Stimulated activated CD8-positive, alpha-beta memory T cell treated with anti-CD3 and anti-CD28 coated beads, Interleukin-7, amount 100 ng/mL, for 24 hours (primary cell): Measurements from ENCODE around the gene KLHL30.
"Not testable (repeated sequence)": the region's sequence is repeated elsewhere in the genome, so short reads cannot be mapped to it uniquely, and the experiment has no call there.

Source experiments
- DNase-seq: peaks from one replicate; pipeline ENCODE4 v3.0.0-alpha.2; 2020; ENCODE audit warnings: low read depth

Gene KLHL30

GRCh38 chr2:238102865-238103264 lies 35.6 kb upstream of the KLHL30 start:
- DNase-seq = no peak

- no peak for DNase-seq
Measured at GRCh38 chr2:238103465-238104225, 34.8 kb upstream of the KLHL30 start.

- DNase-seq = no peak
Measured at GRCh38 chr2:238104226-238104690, 34.2 kb upstream of the KLHL30 start.

GRCh38 chr2:238104691-238105371 lies 33.6 kb upstream of the KLHL30 start:
- no peak for DNase-seq

GRCh38 chr2:238105506-238106338 lies 32.7 kb upstream of the KLHL30 start:
- no peak for DNase-seq

GRCh38 chr2:238106339-238106697 lies 32.1 kb upstream of the KLHL30 start:
- DNase-seq = no peak

- DNase-seq = no peak
Measured at GRCh38 chr2:238106698-238107524, 31.6 kb upstream of the KLHL30 start.

GRCh38 chr2:238107525-238108422 lies 30.7 kb upstream of the KLHL30 start:
- DNase-seq = no peak

GRCh38 chr2:238108423-238109183 lies 29.9 kb upstream of the KLHL30 start:
- no peak for DNase-seq

- DNase-seq = no peak
Measured at GRCh38 chr2:238113611-238114010, 24.9 kb upstream of the KLHL30 start.

- DNase-seq = no peak
Measured at GRCh38 chr2:238114331-238114841, 24.1 kb upstream of the KLHL30 start.

GRCh38 chr2:238114851-238115660 lies 23.4 kb upstream of the KLHL30 start:
- no peak for DNase-seq

GRCh38 chr2:238115709-238116108 lies 22.8 kb upstream of the KLHL30 start:
- not testable (repeated sequence) for DNase-seq

- DNase-seq = no peak
Measured at GRCh38 chr2:238116298-238117198, 21.9 kb upstream of the KLHL30 start.

GRCh38 chr2:238117199-238118154 lies 21.0 kb upstream of the KLHL30 start:
- no peak for DNase-seq

- DNase-seq = no peak
Measured at GRCh38 chr2:238119756-238120462, 18.6 kb upstream of the KLHL30 start.
